ENCODE data around the gene PSAP.
"Not testable (repeated sequence)": the region's sequence is repeated elsewhere in the genome, so short reads cannot be mapped to it uniquely, and the experiment has no call there.

Gene PSAP

GRCh38 chr10:71854031-71854430 lies 3.0 kb upstream of the PSAP start:
- no peak for DNase-seq (ENCODE audit: low read depth)
- H3K4me3 ChIP-seq (ENCODE audit: low read length), result no peak overlapping the region
- TF ChIP-seq CTCF (IDR thresholded peaks at IDR 0.05; ENCODE audit: insufficient read depth, low read depth, low read length, missing control alignments), result no peak

GRCh38 chr10:71852355-71852937 lies 1.4 kb upstream of the PSAP start:
- no peak overlapping the region for H3K4me3 ChIP-seq (ENCODE audit: low read length)
- no peak for TF ChIP-seq CTCF (IDR thresholded peaks at IDR 0.05; ENCODE audit: insufficient read depth, low read depth, low read length, missing control alignments)
- no peak for DNase-seq (ENCODE audit: low read depth)

GRCh38 chr10:71851465-71852095 lies 529 bp upstream of the PSAP start:
- H3K4me3 ChIP-seq (ENCODE audit: low read length), result peak overlapping the region; percentile 7

GRCh38 chr10:71850021-71850742 lies 869 bp downstream of the PSAP start:
- TF ChIP-seq CTCF (IDR thresholded peaks at IDR 0.05; ENCODE audit: insufficient read depth, low read depth, low read length, missing control alignments), result no peak
- peak overlapping the region; percentile 98 for H3K4me3 ChIP-seq (ENCODE audit: low read length)
- no peak for DNase-seq (ENCODE audit: low read depth)

More at GRCh38 chr10:71851465-71852095, 529 bp upstream of the PSAP start:
- DNase-seq (ENCODE audit: low read depth), result not testable (repeated sequence)

- DNase-seq (ENCODE audit: low read depth), result no peak
- H3K4me3 ChIP-seq (ENCODE audit: low read length), result peak overlapping the region; percentile 98
- TF ChIP-seq CTCF (IDR thresholded peaks at IDR 0.05; ENCODE audit: insufficient read depth, low read depth, low read length, missing control alignments), result no peak
These were observed 1.6 kb downstream of the PSAP start for GRCh38 chr10:71849461-71849908.

GRCh38 chr10:71848325-71849275 lies 2.5 kb downstream of the PSAP start:
- DNase-seq (ENCODE audit: low read depth), result no peak
- H3K4me3 ChIP-seq (ENCODE audit: low read length), result no peak overlapping the region
- no peak for TF ChIP-seq CTCF (IDR thresholded peaks at IDR 0.05; ENCODE audit: insufficient read depth, low read depth, low read length, missing control alignments)

GRCh38 chr10:71847418-71847817 lies 3.6 kb downstream of the PSAP start:
- no peak for TF ChIP-seq CTCF (IDR thresholded peaks at IDR 0.05; ENCODE audit: insufficient read depth, low read depth, low read length, missing control alignments)
- DNase-seq (ENCODE audit: low read depth), result no peak
- H3K4me3 ChIP-seq (ENCODE audit: low read length), result no peak overlapping the region
